SK-N-SH treated with all-trans-retinoic acid at 6 μM for 48 hours (cell line): ENCODE data around the gene CLSTN3.

Source experiments
- ATAC-seq: fragments of 200-7000 bp; cut with Tn5 transposase; 3 replicates; pipeline ENCODE4 v1.9.1; 2020; ENCODE audit warnings: mild to moderate bottlenecking, moderate library complexity
- ARNTL ChIP-seq: fragments of 450-650 bp; formaldehyde crosslinking; IDR thresholded peaks from 2 replicates; pipeline ENCODE4 v1.5.0; 2020; ENCODE audit warnings: low read depth, mild to moderate bottlenecking, moderate library complexity, borderline replicate concordance
- ESRRG ChIP-seq: fragments of 250-450 bp; sonication (Bioruptor Pico); IDR thresholded peaks from 2 replicates; pipeline ENCODE4 v1.6.1; 2021; ENCODE audit warnings: mild to moderate bottlenecking
- GLIS3 ChIP-seq: fragments of 250-450 bp; sonication (Bioruptor Pico); IDR thresholded peaks from 2 replicates; pipeline ENCODE4 v1.5.0; 2020; ENCODE audit warnings: mild to moderate bottlenecking, moderate library complexity
- ISL1 ChIP-seq: fragments of 250-450 bp; sonication (Bioruptor Pico); IDR thresholded peaks from 2 replicates; pipeline ENCODE4 v2.1.2; 2022; ENCODE audit warnings: mild to moderate bottlenecking, moderate library complexity
- OSR1 ChIP-seq: fragments of 250-450 bp; sonication (Bioruptor Pico); IDR thresholded peaks from 2 replicates; pipeline ENCODE4 v1.8.0; 2022; ENCODE audit warnings: moderate library complexity, mild to moderate bottlenecking, inconsistent platforms
- PPARA ChIP-seq: fragments of 250-450 bp; sonication (Bioruptor Pico); IDR thresholded peaks from 2 replicates; pipeline ENCODE4 v1.5.0; 2020; ENCODE audit warnings: mild to moderate bottlenecking, borderline replicate concordance
- RARB ChIP-seq: fragments of 250-450 bp; sonication (Bioruptor Pico); IDR thresholded peaks from 2 replicates; pipeline ENCODE4 v1.8.0; 2021; ENCODE audit warnings: mild to moderate bottlenecking, moderate library complexity
- SNAI2 ChIP-seq: fragments of 250-450 bp; sonication (Bioruptor Pico); IDR thresholded peaks from 2 replicates; pipeline ENCODE4 v1.5.0; 2020; ENCODE audit warnings: mild to moderate bottlenecking, moderate library complexity
- TCF4 ChIP-seq: fragments of 250-450 bp; sonication (Bioruptor Pico); IDR thresholded peaks from 2 replicates; pipeline ENCODE4 v1.8.0; 2021; ENCODE audit warnings: mild to moderate bottlenecking, moderate library complexity, borderline replicate concordance
- TOX ChIP-seq: fragments of 250-450 bp; sonication (Bioruptor Pico); IDR thresholded peaks from 2 replicates; pipeline ENCODE4 v1.8.0; 2021; ENCODE audit warnings: mild to moderate bottlenecking, moderate library complexity, borderline replicate concordance
- ZC3H10 ChIP-seq: fragments of 250-450 bp; sonication (Bioruptor Pico); IDR thresholded peaks from 2 replicates; pipeline ENCODE4 v1.5.1; 2021; ENCODE audit warnings: mild to moderate bottlenecking, moderate library complexity
- ZFP3 ChIP-seq: fragments of 250-450 bp; sonication (Bioruptor Pico); IDR thresholded peaks from 2 replicates; pipeline ENCODE4 v1.5.0; 2020; ENCODE audit warnings: mild to moderate bottlenecking, moderate library complexity
- ZFP30 ChIP-seq: fragments of 450-650 bp; formaldehyde crosslinking; IDR thresholded peaks from 2 replicates; pipeline ENCODE4 v1.5.0; 2022; ENCODE audit warnings: mild to moderate bottlenecking, moderate library complexity
- ZNF565 ChIP-seq: fragments of 450-650 bp; formaldehyde crosslinking; conservative IDR thresholded peaks from 2 replicates; pipeline ENCODE4 v1.5.0; 2020; ENCODE audit warnings: low read depth, mild to moderate bottlenecking, moderate library complexity
- ZNF70 ChIP-seq: fragments of 450-650 bp; formaldehyde crosslinking; IDR thresholded peaks from 2 replicates; pipeline ENCODE4 v1.5.0; 2020; ENCODE audit warnings: mild to moderate bottlenecking, moderate library complexity
- TF ChIP-seq, protein P1 (sequence below): fragments of 250-450 bp; sonication (Bioruptor Pico); IDR thresholded peaks from 2 replicates; pipeline ENCODE4 v1.5.0; 2020; ENCODE audit warnings: mild to moderate bottlenecking, moderate library complexity
- TF ChIP-seq, protein P2 (sequence below): fragments of 250-450 bp; sonication (Bioruptor Pico); IDR thresholded peaks from 2 replicates; pipeline ENCODE4 v1.5.1; 2021; ENCODE audit warnings: mild to moderate bottlenecking, moderate library complexity
- TF ChIP-seq, protein P3 (sequence below): fragments of 250-450 bp; sonication (Bioruptor Pico); IDR thresholded peaks from 2 replicates; pipeline ENCODE4 v1.8.0; 2021; ENCODE audit warnings: low read depth, mild to moderate bottlenecking, moderate library complexity, borderline replicate concordance

CLSTN3 gene

DNA sequence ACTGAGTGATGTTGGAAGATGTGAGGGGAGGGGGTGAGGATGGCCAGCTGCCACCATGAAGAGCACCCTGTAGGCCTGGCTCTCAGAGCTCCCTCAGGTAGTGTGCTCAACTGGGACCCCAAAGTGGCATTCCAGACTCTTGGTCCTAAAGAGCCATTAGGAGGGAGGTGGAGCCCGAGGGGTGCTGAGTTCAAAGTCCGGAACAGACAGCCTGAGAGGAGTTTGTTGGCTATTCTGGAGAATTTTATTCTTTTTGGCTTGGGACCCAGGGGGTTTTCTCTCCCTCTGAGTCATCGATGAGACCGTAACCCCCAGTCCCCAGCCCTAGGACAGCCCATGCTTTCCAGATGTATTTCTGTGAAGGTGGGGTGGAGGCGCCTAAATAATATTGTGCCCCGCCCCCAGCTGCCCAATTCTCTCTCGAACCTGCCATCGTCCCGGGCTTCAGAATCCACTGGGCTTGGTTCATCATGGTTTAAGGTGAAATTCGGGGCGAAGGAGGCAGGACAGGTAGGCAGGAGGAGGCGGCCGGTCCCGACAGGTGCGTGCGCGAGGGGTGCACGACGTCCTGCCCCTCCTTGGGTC is 792 bp upstream of the CLSTN3 start (continued):
- TF ChIP-seq, protein P1, sequence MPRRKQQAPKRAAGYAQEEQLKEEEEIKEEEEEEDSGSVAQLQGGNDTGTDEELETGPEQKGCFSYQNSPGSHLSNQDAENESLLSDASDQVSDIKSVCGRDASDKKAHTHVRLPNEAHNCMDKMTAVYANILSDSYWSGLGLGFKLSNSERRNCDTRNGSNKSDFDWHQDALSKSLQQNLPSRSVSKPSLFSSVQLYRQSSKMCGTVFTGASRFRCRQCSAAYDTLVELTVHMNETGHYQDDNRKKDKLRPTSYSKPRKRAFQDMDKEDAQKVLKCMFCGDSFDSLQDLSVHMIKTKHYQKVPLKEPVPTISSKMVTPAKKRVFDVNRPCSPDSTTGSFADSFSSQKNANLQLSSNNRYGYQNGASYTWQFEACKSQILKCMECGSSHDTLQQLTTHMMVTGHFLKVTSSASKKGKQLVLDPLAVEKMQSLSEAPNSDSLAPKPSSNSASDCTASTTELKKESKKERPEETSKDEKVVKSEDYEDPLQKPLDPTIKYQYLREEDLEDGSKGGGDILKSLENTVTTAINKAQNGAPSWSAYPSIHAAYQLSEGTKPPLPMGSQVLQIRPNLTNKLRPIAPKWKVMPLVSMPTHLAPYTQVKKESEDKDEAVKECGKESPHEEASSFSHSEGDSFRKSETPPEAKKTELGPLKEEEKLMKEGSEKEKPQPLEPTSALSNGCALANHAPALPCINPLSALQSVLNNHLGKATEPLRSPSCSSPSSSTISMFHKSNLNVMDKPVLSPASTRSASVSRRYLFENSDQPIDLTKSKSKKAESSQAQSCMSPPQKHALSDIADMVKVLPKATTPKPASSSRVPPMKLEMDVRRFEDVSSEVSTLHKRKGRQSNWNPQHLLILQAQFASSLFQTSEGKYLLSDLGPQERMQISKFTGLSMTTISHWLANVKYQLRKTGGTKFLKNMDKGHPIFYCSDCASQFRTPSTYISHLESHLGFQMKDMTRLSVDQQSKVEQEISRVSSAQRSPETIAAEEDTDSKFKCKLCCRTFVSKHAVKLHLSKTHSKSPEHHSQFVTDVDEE (CRISPR knock-in tag): no peak
- TF ChIP-seq, protein P2, sequence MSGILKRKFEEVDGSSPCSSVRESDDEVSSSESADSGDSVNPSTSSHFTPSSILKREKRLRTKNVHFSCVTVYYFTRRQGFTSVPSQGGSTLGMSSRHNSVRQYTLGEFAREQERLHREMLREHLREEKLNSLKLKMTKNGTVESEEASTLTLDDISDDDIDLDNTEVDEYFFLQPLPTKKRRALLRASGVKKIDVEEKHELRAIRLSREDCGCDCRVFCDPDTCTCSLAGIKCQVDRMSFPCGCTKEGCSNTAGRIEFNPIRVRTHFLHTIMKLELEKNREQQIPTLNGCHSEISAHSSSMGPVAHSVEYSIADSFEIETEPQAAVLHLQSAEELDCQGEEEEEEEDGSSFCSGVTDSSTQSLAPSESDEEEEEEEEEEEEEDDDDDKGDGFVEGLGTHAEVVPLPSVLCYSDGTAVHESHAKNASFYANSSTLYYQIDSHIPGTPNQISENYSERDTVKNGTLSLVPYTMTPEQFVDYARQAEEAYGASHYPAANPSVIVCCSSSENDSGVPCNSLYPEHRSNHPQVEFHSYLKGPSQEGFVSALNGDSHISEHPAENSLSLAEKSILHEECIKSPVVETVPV (CRISPR knock-in tag): no peak

DNA sequence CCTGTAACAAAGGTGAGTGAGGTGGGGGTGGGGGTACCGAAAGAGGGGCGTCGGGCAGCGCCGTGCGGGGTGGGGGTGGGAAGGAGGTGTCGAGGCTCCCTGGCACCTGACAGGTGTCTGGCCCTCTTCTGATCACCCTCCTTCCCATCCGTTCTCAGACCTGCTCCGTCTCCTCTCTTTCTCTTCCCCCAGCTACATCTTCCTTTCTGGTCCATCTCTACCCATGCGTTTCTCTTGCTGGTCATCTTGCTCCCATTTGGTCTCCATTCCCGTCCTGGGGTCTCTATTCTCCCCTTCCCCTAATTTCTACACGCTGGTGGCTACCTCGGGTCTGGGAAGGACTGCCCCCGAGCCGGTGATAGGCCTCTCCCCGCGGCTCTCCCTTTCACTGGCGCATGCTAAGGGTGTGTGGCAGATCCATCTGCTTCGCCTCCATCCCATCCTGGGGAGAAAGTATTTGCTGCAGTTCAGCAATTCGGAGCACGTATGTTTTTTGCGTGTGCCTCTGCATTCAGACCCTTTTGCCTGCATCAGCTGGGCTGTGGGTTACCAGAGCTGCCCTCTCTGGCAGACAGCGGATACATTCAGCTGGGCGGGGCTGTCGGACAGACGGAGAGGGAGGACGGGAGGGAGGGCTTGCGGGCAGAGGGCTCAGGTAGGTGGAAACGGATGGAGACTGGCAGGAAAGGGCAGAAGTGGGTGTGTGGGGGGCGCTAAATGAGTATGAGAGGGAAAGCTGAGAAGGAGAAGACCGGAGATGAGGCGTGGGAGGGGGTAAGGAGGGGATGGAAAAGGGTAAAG is 730 bp downstream of the CLSTN3 start:
- peak; percentile 80 for ATAC-seq
- TF ChIP-seq ARNTL (CRISPR knock-in tag) (no peak), GLIS3 (no peak), PPARA (CRISPR knock-in tag) (no peak), OSR1 (CRISPR knock-in tag) (no peak), ZNF70 (CRISPR knock-in tag) (no peak)
- TF ChIP-seq, protein P1 (CRISPR knock-in tag): no peak
- TF ChIP-seq, all 23 proteins: peak for 0

DNA sequence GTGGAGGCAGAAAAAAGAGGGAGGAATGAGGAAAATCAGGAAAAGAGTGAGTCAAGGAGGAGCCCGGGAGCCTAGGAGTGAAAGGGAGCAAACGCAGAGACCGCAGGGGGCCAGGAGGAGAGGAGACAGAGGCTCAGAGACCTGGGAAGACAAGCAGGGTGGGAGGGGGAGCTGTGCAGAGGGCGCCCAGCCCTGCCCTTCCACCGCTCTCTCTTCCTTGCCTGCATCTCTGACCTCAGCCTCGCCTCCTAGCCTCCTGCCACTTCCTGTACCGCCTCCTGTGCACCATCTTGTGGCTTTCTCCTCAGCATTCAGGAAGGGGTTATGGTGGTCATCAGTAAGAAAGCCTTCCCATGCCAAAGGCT is 1.3 kb downstream of the CLSTN3 start:
- no peak for ATAC-seq
- no peak for TF ChIP-seq GLIS3
- TF ChIP-seq ZNF565 (CRISPR knock-in tag): no peak
- TF ChIP-seq OSR1 (CRISPR knock-in tag): no peak
- TF ChIP-seq ZC3H10 (CRISPR knock-in tag): no peak
- TF ChIP-seq ESRRG (CRISPR knock-in tag): no peak
- TF ChIP-seq TOX (CRISPR knock-in tag): no peak
- TF ChIP-seq, protein P1 (CRISPR knock-in tag): no peak
- no peak for TF ChIP-seq ZFP30 (CRISPR knock-in tag)
- TF ChIP-seq ZNF70 (CRISPR knock-in tag): no peak
- no peak for TF ChIP-seq ISL1
- TF ChIP-seq, protein P2 (CRISPR knock-in tag): no peak
- no peak for TF ChIP-seq TCF4 (CRISPR knock-in tag)
- TF ChIP-seq ZFP3 (CRISPR knock-in tag): no peak
- no peak for TF ChIP-seq RARB (CRISPR knock-in tag)
- TF ChIP-seq SNAI2 (CRISPR knock-in tag): no peak
- TF ChIP-seq, protein P3, sequence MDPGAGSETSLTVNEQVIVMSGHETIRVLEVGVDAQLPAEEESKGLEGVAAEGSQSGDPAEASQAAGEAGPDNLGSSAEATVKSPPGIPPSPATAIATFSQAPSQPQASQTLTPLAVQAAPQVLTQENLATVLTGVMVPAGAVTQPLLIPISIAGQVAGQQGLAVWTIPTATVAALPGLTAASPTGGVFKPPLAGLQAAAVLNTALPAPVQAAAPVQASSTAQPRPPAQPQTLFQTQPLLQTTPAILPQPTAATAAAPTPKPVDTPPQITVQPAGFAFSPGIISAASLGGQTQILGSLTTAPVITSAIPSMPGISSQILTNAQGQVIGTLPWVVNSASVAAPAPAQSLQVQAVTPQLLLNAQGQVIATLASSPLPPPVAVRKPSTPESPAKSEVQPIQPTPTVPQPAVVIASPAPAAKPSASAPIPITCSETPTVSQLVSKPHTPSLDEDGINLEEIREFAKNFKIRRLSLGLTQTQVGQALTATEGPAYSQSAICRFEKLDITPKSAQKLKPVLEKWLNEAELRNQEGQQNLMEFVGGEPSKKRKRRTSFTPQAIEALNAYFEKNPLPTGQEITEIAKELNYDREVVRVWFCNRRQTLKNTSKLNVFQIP: no peak
- no peak for TF ChIP-seq ARNTL (CRISPR knock-in tag)
